GM12873 (cell line): ENCODE results near the gene STON2.

ENCODE experiments used
- CTCF ChIP-seq: IDR thresholded peaks from 2 replicates; pipeline ENCODE4 v1.5.1; 2012; ENCODE audit warnings: low read depth, mild to moderate bottlenecking, moderate library complexity, low read length, control low read depth; ENCODE audit not compliant: insufficient read depth; ENCODE audit errors: missing control alignments

The STON2 gene

GRCh38 chr14:81314443-81315175 is 85.5 kb downstream of the STON2 start:
- no peak for TF ChIP-seq CTCF

- TF ChIP-seq CTCF = no peak
Observed at GRCh38 chr14:81313775-81314429, 86.2 kb downstream of the STON2 start.

- TF ChIP-seq CTCF = no peak
Observed at GRCh38 chr14:81313200-81313599, 86.9 kb downstream of the STON2 start.

GRCh38 chr14:81312289-81312876 is 87.7 kb downstream of the STON2 start:
- TF ChIP-seq CTCF = no peak

GRCh38 chr14:81311778-81312177 is 88.3 kb downstream of the STON2 start:
- no peak for TF ChIP-seq CTCF

GRCh38 chr14:81311141-81311540 is 89.0 kb downstream of the STON2 start:
- TF ChIP-seq CTCF = no peak

- TF ChIP-seq CTCF = no peak
Observed at GRCh38 chr14:81310606-81311005, 89.5 kb downstream of the STON2 start.
